Left lung (tissue), 10 donors: ENCODE measurements around the gene RPP21. TPM values are rescaled to one million over a fixed set of nuclear protein-coding genes. Genes with fewer than 3 reads are reported as not detected.
A peak's percentile ranks its signal among the peaks of the same experiment; 100 is the strongest.

Experiments
- ATAC-seq: fragments of 200-7000 bp; cut with Tn5 transposase; one replicate; pipeline ENCODE4 v1.9.1; 2020; ENCODE audit warnings: moderate library complexity
- DNase-seq, 4 donors: peaks; one replicate each; pipeline ENCODE4 v3.0.0-alpha.2; 2013 to 2020
- H3K27ac ChIP-seq, 2 donors: fragments of 200-600 bp; sonication (generic) in 1 of 2; one replicate each; pipeline versions ENCODE4 v1.5.0 to v1.8.0; 2020 to 2021
- H3K27me3 ChIP-seq, 2 donors: fragments of 200-600 bp; sonication (generic) in 1 of 2; one replicate each; pipeline versions ENCODE4 v1.5.0 to v1.8.0; 2020 to 2021
- H3K36me3 ChIP-seq, 2 donors: fragments of 200-600 bp; sonication (generic) in 1 of 2; one replicate each; pipeline versions ENCODE4 v1.5.0 to v1.8.0; 2020 to 2021
- H3K4me1 ChIP-seq, 2 donors: fragments of 200-600 bp; one replicate each; pipeline ENCODE4 v1.8.0; 2021
- H3K4me3 ChIP-seq, 2 donors: fragments of 200-600 bp; sonication (generic) in 1 of 2; one replicate each; pipeline versions ENCODE4 v1.5.0 to v1.8.0; 2020 to 2021; ENCODE audit warnings: mild to moderate bottlenecking in 1 of 2
- H3K9me3 ChIP-seq, 2 donors: fragments of 200-600 bp; sonication (generic) in 1 of 2; one replicate each; pipeline versions ENCODE4 v1.5.0 to v1.8.0; 2020 to 2021
- CTCF ChIP-seq, 2 donors: fragments of 200-600 bp; sonication (generic) in 1 of 2; IDR thresholded peaks; one replicate each; pipeline versions ENCODE4 v1.5.0 to v1.8.0; 2021; ENCODE audit warnings: antibody characterized with exemption in 2 of 2
- intact Hi-C, 2 donors: fragments of 100-400 bp; cut with DNase I; formaldehyde crosslinking; loops; one replicate each; pipeline versions ENCODE4 v1.11.2 to v1.14.2; 2022
- polyA plus RNA-seq, 6 donors: library from polyadenylated mRNA; unstranded; fragments of 120-200 nt; gene quantifications; one replicate each; pipeline ENCODE4 v1.2.1, GENCODE V29; 2013; ENCODE audit not compliant: insufficient read length in 6 of 6
- total RNA-seq, 2 donors: library from RNA; stranded (reverse); fragmentation: NEBNext Ultra II Directional; extraction: Animal tissue kit (Norgen Biotek cat#: 25700); gene quantifications; one replicate each; pipeline ENCODE4 v1.2.1, GENCODE V29; 2021
- donor health status: DM: no; HTN: yes; CAD: no.
- donor health status: DM: no; HTN: no; CAD: no.

RPP21 gene
- total and polyA plus RNA-seq, 8 donors: 28.6 to 37.5 (median 32.5) TPM

DNA sequence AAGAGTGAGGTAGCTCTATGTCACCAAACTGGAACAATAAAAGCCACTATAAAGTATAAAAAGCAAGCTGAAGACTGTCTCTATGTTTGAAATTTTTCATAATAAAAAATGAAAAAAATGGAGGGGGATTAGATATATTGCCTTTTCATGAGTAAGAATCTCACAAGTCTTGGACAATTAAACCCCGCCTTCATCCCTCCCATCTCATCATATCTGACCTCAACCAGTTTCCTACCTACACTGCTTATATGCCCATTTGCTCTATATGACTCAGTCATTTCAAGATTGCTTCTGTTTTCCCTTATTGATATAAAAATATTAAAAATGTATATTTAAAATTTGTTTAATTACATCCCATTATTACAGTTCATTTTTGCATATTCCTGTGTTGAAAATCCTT, 21.1 kb upstream of the RPP21 start:
- DNase-seq (no peak), ATAC-seq (no peak)
- intact Hi-C loops: no loop called here
- Histone ChIP-seq H3K9me3 (no peaks in the 10 kb centered on the region), H3K36me3 (no peaks in the 10 kb centered on the region), H3K27ac (no peak overlapping the region), H3K4me1 (peaks cover 17 to 64% of the 10 kb centered on the region in 2 donors), H3K4me3 (no peak overlapping the region), H3K27me3 (no peaks in the 10 kb centered on the region)
- TF ChIP-seq CTCF (IDR thresholded peaks at IDR 0.05): no peak

DNA sequence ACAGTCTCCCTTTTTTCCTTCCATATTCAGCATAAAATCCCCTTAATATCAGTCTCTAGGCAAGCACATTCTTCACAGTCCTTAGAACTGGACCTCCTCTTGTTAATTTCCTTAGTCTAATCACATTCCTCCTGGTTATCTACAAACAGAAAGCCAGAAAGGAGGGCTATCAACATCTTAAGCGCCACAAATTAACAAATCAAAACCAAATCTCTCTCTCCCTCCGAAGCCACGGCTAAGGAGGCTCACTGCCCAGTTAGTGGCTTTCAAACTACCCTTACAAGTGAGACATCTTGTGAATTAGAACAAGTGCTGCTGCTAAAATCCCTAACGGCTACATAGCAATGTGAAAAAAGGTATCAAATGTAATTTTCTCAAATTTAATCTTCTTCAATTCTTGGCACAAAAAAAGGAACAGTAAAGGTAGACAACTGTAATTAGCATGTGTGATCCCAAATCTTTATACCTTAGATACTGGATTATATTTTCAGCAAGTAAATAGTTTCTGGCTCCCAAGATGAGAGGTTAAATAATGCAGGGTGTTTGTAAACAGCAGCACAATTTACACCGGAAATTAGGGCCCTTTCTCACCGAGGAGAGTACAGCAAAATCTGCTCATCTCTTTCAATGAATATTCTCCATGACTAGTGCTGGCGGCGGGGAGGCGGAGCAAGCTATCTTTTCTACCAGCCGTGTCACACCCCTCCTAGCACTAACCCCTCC, 19.6 kb upstream of the RPP21 start:
- TF ChIP-seq CTCF (IDR thresholded peaks at IDR 0.05): no peak
- DNase-seq: peak in 1 of 4 donors; percentile 78
- peaks cover 0 to 13% of the 10 kb centered on the region in 2 donors for H3K36me3 ChIP-seq
- intact Hi-C loops: no loop called here
- H3K4me1 ChIP-seq: peaks cover 17 to 67% of the 10 kb centered on the region in 2 donors
- H3K4me3 ChIP-seq: peak overlapping the region; percentile 80 to 96
- H3K27me3 ChIP-seq: no peaks in the 10 kb centered on the region
- ATAC-seq: peak; percentile 62
- H3K27ac ChIP-seq: peak overlapping the region; percentile 94 to 99
- H3K9me3 ChIP-seq: no peaks in the 10 kb centered on the region

DNA sequence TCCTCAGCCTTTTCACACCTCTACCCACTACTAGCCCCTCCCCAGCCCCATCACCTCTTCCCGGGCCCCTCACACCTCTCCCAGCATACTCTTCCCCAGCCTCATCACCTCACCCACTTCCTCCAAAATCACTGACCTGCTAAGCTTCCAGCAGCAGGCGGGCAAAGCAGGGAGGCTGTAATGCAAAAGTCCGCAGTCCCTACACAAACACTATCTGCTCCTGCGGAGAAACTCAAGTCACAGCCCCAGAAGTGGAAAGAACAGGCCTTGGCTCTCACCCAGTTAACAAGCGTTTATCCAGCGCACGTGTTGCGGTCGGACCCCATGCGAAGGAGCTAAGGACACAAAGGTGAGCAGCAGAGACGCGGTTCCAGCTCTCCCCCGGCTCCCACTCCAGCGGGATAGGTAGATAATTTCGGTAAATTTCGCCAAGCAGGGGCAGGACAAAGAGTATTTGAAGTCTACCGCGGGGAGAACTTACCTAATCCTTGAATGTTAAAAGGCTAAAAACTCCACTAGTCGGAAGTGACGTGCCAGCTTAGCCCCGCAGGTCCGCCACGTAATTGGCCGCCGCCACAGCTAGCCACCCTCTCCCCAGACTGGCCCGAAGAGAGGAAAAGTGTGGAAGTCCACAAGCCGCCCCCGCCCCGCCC, 19.0 kb upstream of the RPP21 start:
- ATAC-seq: peak; percentile 85
- peak overlapping the region; percentile 80 to 96 for H3K4me3 ChIP-seq
- peak overlapping the region; percentile 94 to 99 for H3K27ac ChIP-seq
- DNase-seq: peak; percentile 36 to 82 (median 56)
- peaks cover 17 to 65% of the 10 kb centered on the region in 2 donors for H3K4me1 ChIP-seq
- intact Hi-C loops: no loop called here
- H3K27me3 ChIP-seq: no peaks in the 10 kb centered on the region
- H3K36me3 ChIP-seq: peaks cover 0 to 20% of the 10 kb centered on the region in 2 donors
- no peaks in the 10 kb centered on the region for H3K9me3 ChIP-seq
- TF ChIP-seq CTCF (IDR thresholded peaks at IDR 0.05): no peak

- peak; percentile 90 for ATAC-seq
- no peak for TF ChIP-seq CTCF (IDR thresholded peaks at IDR 0.05)
- Histone ChIP-seq H3K36me3 (peaks cover 0 to 27% of the 10 kb centered on the region in 2 donors), H3K9me3 (no peaks in the 10 kb centered on the region), H3K4me1 (peaks cover 16 to 58% of the 10 kb centered on the region in 2 donors), H3K27me3 (no peaks in the 10 kb centered on the region), H3K27ac (peak within 1 kb of the TSS; percentile 94 to 99), H3K4me3 (peak within 1 kb of the TSS; percentile 80 to 96)
- intact Hi-C loops: no loop called here
- peak; percentile 89 to 98 (median 90) for DNase-seq
Observed at GRCh38 chr6:30326526-30327231, 18.3 kb upstream of the RPP21 start, which contains the start of gene TRIM39. Gene TRIM39 (plus strand): TSS chr6:30326927. CDS start chr6:30329318, 2,391 bp downstream.
